HEK293T (cell line): ENCODE measurements around the gene DCANP1.

Source experiments
- CTCF ChIA-PET: fragments of 350-600 bp; formaldehyde crosslinking; extraction: SDS; loops from one replicate; lab custom pipeline; 2021; ENCODE audit warnings: antibody characterized with exemption, inconsistent platforms; lab: Yijun Ruan, JAX
- POLR2A ChIA-PET: fragments of 350-600 bp; formaldehyde crosslinking; extraction: SDS; loops from one replicate; lab custom pipeline; 2020; ENCODE audit warnings: antibody characterized with exemption, inconsistent platforms; lab: Yijun Ruan, JAX
- DNase-seq: peaks from one replicate; pipeline ENCODE4 v3.0.0; 2012; ENCODE audit warnings: mixed read lengths; ENCODE audit errors: extremely low spot score
- ARNT ChIP-seq: fragments of 450-650 bp; IDR thresholded peaks from 2 replicates; pipeline ENCODE4 v1.6.1; 2017; ENCODE audit warnings: mild to moderate bottlenecking
- BHLHE40 ChIP-seq: fragments of 450-650 bp; IDR thresholded peaks from 2 replicates; pipeline ENCODE4 v1.6.1; 2016; ENCODE audit warnings: mild to moderate bottlenecking, moderate library complexity, borderline replicate concordance
- CTBP1 ChIP-seq: fragments of 450-650 bp; IDR thresholded peaks from 2 replicates; pipeline ENCODE4 v1.6.1; 2016; ENCODE audit warnings: borderline replicate concordance
- ELF4 ChIP-seq: fragments of 450-650 bp; IDR thresholded peaks from 2 replicates; pipeline ENCODE4 v1.6.1; 2017; ENCODE audit warnings: antibody characterized with exemption
- FOXA1 ChIP-seq: fragments of 450-650 bp; IDR thresholded peaks from 2 replicates; pipeline ENCODE4 v1.6.1; 2016; ENCODE audit warnings: mild to moderate bottlenecking
- FOXK2 ChIP-seq: fragments of 450-650 bp; IDR thresholded peaks from 2 replicates; pipeline ENCODE4 v1.6.1; 2016; ENCODE audit warnings: mild to moderate bottlenecking
- FOXM1 ChIP-seq: fragments of 450-650 bp; IDR thresholded peaks from 2 replicates; pipeline ENCODE4 v1.6.1; 2017; ENCODE audit warnings: mild to moderate bottlenecking, borderline replicate concordance
- HDGF ChIP-seq: fragments of 450-650 bp; IDR thresholded peaks from 2 replicates; pipeline ENCODE4 v1.6.1; 2017; ENCODE audit warnings: antibody characterized with exemption, borderline replicate concordance
- L3MBTL2 ChIP-seq: fragments of 450-650 bp; conservative IDR thresholded peaks from 2 replicates; pipeline ENCODE4 v1.6.1; 2016; ENCODE audit warnings: mild to moderate bottlenecking
- LEF1 ChIP-seq: fragments of 450-650 bp; IDR thresholded peaks from 2 replicates; pipeline ENCODE4 v1.6.1; 2017; ENCODE audit warnings: mild to moderate bottlenecking, borderline replicate concordance
- NFRKB ChIP-seq: fragments of 450-650 bp; IDR thresholded peaks from 2 replicates; pipeline ENCODE4 v1.6.1; 2016; ENCODE audit warnings: mild to moderate bottlenecking, moderate library complexity
- SP1 ChIP-seq: fragments of 450-650 bp; IDR thresholded peaks from 2 replicates; pipeline ENCODE4 v1.6.1; 2017
- SUZ12 ChIP-seq: fragments of 450-650 bp; IDR thresholded peaks from 2 replicates; pipeline ENCODE4 v1.6.1; 2016; ENCODE audit warnings: mild to moderate bottlenecking
- TARDBP ChIP-seq: fragments of 450-650 bp; IDR thresholded peaks from 2 replicates; pipeline ENCODE4 v1.6.1; 2016
- ZNF384 ChIP-seq: fragments of 450-650 bp; IDR thresholded peaks from 2 replicates; pipeline ENCODE4 v1.6.1; 2016
- TF ChIP-seq, protein P1 (sequence below): fragments of 450-650 bp; IDR thresholded peaks from 2 replicates; pipeline ENCODE4 v1.6.1; 2016

Gene DCANP1

DNA sequence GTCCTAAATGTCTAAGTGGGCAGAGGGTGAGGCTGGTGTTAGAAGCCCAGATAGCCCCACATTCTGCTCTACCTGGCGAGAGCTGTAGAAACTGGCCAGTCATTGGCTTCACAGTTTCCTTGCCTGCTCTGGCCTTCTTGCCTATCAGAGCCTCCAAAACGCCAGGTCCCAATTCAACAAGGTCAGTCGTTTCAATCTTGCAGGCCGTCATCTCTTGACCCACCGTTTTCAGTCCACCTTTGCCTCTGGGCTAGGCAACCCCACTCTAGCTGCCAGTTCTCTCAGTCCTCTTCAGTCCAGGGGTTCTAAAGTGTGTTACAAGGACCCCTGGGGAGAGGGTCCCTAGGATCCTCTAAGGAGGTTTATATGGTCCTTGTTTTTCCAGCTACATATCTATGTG is 25.0 kb upstream of the DCANP1 start:
- ChIA-PET POLR2A (no interaction called here), CTCF (no interaction called here)
- TF ChIP-seq LEF1: no peak
- no peak for DNase-seq

DNA sequence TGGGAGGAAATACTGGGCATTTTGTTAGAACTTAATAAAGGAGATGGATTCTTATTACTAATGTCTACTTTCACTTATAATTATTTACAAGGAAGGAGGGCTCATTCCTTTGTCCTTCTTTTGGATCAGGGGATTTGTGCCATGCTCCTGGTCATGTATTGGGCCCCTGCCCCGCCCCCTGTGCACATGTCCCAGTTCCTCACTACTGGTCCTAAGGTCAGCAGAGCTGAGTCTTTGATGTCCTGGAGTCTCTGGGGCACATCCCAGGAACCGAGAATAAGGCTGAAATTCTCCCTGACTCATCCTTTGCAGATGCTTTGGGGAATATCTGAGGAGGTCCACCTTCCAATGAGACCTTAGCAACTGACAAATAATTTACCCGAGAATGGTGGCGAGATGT is 24.6 kb upstream of the DCANP1 start:
- no peak for DNase-seq
- TF ChIP-seq CTBP1: no peak
- no peak for TF ChIP-seq FOXA1
- no peak for TF ChIP-seq FOXM1
- no peak for TF ChIP-seq ARNT
- TF ChIP-seq SUZ12: no peak
- TF ChIP-seq ELF4: no peak
- no peak for TF ChIP-seq NFRKB
- TF ChIP-seq SP1: no peak
- TF ChIP-seq, protein P1, sequence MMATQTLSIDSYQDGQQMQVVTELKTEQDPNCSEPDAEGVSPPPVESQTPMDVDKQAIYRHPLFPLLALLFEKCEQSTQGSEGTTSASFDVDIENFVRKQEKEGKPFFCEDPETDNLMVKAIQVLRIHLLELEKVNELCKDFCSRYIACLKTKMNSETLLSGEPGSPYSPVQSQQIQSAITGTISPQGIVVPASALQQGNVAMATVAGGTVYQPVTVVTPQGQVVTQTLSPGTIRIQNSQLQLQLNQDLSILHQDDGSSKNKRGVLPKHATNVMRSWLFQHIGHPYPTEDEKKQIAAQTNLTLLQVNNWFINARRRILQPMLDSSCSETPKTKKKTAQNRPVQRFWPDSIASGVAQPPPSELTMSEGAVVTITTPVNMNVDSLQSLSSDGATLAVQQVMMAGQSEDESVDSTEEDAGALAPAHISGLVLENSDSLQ: no peak
- no peak for TF ChIP-seq FOXK2
- ChIA-PET POLR2A (no interaction called here), CTCF (no interaction called here)

DNA sequence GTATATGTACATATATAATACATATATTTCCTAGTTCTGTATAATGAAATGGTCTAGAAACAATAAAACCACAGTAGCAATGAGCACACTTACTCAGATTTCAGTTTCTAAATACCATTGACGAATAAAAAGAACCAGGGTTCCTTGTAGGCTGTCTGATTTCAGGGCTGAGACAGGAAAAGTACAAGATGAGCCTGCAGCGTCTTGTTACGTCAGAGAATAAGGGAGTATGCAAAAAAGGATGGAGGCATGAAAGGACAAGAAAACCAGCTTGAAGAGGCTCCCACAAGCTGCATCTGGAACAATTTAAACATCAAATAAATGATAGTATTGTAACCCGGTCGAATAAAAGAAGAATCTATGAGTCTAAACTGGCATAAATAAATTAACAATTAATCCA is 22.8 kb upstream of the DCANP1 start:
- TF ChIP-seq TARDBP: no peak
- TF ChIP-seq HDGF: no peak
- TF ChIP-seq ZNF384: no peak
- TF ChIP-seq L3MBTL2: no peak
- no peak for TF ChIP-seq LEF1
- TF ChIP-seq FOXM1: no peak
- no peak for TF ChIP-seq NFRKB
- no peak for TF ChIP-seq FOXK2
- TF ChIP-seq SUZ12: no peak
- no peak for TF ChIP-seq SP1
- TF ChIP-seq ELF4: no peak
- TF ChIP-seq CTBP1: no peak
- TF ChIP-seq, protein P1: no peak
- TF ChIP-seq BHLHE40: no peak
- TF ChIP-seq ARNT: no peak
- TF ChIP-seq FOXA1: no peak
- DNase-seq: no peak
- ChIA-PET POLR2A (no interaction called here), CTCF (interaction anchor here (1.0 to 2.3 kb wide), 2 partner anchors 82 to 96 kb away, joined by 3 to 15 read pairs; no protein-coding TSS in a partner anchor)

DNA sequence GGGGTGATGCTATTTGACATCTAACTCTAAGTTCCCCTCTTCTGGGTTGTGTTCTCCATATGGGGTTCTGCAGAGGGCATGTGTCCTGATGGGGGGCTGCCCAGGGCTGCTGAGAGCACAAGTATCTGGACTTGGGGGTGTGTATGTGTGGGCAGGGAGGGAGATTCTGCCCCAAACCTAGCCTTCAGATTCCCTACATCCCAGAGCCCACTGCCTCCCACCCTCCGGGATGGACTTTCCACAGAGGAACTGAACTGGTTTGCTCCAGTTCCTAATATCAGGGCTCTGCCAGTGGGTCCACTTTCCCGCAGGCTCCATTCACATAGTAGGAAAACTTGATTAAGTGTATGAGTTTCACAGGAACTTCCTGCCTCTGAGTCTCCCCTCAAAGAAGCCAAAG is 21.4 kb upstream of the DCANP1 start:
- DNase-seq: no peak
- CTCF ChIA-PET: interaction anchor here (0.7 to 2.3 kb wide), 2 partner anchors 83 to 93 kb away, joined by 3 to 15 read pairs; no protein-coding TSS in a partner anchor
- TF ChIP-seq ARNT: no peak
- TF ChIP-seq LEF1: no peak
- TF ChIP-seq BHLHE40: no peak
- TF ChIP-seq L3MBTL2: no peak
- no peak for TF ChIP-seq NFRKB
- POLR2A ChIA-PET: no interaction called here

DNA sequence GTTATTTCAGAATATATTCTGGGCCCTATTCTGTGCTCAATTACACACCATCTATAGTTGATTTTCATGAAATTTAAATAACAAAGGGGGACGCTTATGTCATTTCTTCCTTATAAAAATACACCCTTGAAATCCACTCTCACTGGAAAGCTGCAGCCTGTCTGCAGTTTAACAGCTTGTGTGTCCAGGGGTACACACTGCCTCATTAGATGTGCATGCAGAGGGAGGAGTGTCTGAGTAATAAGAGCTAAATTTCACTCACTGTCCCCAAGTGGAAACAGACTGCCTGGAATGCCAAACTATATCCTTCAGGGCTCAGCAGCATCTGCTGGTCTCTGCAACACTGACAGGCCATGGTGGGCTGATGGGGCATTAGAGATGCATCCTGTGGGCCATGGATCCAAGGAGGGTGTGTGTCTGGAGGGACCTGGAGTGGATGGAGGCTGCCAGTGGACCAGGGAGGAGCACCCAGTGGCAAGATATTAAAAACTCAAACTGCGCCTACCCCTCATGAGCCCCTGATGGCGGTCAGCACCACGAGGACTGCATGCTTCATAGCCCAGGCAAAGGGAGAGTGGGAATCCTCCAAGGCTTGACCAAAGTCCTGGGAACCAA is 20.8 kb upstream of the DCANP1 start:
- CTCF ChIA-PET: interaction anchor here (0.7 to 12.0 kb wide), 2 partner anchors 83 to 93 kb away, joined by 3 to 450 read pairs; no protein-coding TSS in a partner anchor
- TF ChIP-seq L3MBTL2: no peak
- TF ChIP-seq SUZ12: no peak
- TF ChIP-seq FOXK2: no peak
- TF ChIP-seq, protein P1: no peak
- no peak for TF ChIP-seq BHLHE40
- no peak for TF ChIP-seq FOXA1
- TF ChIP-seq ELF4: no peak
- TF ChIP-seq NFRKB: no peak
- TF ChIP-seq HDGF: no peak
- no peak for TF ChIP-seq LEF1
- TF ChIP-seq SP1: no peak
- TF ChIP-seq ARNT: no peak
- TF ChIP-seq CTBP1: no peak
- TF ChIP-seq TARDBP: no peak
- no peak for TF ChIP-seq ZNF384
- no peak for TF ChIP-seq FOXM1
- POLR2A ChIA-PET: no interaction called here
- DNase-seq: no peak

DNA sequence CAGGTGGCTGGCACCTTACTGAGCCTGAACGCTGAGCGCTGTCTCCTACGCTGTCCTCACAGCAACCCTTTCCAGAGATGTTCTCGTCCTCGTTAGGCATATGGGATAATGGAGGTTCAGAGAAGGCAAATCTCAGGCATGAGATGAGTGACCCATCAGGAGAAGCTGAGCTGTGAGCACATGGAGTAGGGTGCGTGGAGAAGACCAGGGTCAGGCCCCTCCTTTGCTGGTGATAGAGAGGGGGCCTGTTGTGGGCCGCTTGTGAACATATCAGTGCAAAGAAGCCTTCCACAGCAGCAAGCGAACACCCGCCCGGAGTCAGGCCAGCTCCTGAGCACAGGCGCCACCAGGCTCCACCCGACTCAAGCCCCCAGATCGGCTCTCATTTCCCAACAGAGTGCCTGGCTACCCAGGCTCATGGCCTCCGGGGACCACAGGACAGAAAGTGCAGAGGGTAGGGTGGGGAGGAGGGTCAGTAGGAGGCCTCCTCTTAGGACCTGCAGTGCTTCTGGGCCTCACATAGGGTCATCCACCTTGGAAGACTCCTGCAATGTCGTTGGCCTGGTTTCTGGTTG is 20.0 kb upstream of the DCANP1 start:
- CTCF ChIA-PET: interaction anchor here (1.1 to 12.0 kb wide), 6 partner anchors 10 to 99 kb away, joined by 3 to 450 read pairs (median 15); no protein-coding TSS in a partner anchor
- TF ChIP-seq FOXA1: no peak
- POLR2A ChIA-PET: interaction anchor here (1.4 to 2.2 kb wide), 3 partner anchors 22 to 85 kb away, joined by 3 to 25 read pairs (median 4); no protein-coding TSS in a partner anchor
- DNase-seq: no peak
